Measurements from ENCODE around the gene NSMF. TPM values are rescaled to one million over a fixed set of nuclear protein-coding genes. Genes with fewer than 3 reads are reported as not detected.

Gene NSMF
- total RNA-seq, 2 donors from 2014 or later: 58.9 to 66.0 TPM

GRCh38 chr9:137461663-137462395, 2.7 kb upstream of the NSMF start:
- Histone ChIP-seq H3K4me1 (ENCODE audit: control insufficient read depth, insufficient read depth, low read length) (no peaks in the 10 kb centered on the region), H3K36me3 (ENCODE audit: control insufficient read depth, insufficient read depth, low read length) (peaks cover 5% of the 10 kb centered on the region), H3K27ac (ENCODE audit: low read depth, low read length) (no peak overlapping the region), H3K27me3 (ENCODE audit: control insufficient read depth, insufficient read depth, low read length, poor library complexity, severe bottlenecking) (no peaks in the 10 kb centered on the region), H3K9me3 (ENCODE audit: control insufficient read depth, low read length) (no peaks in the 10 kb centered on the region), H3K4me3 (ENCODE audit: low read length) (no peak overlapping the region), H3K9ac (ENCODE audit: extremely low read depth, low read length, poor library complexity, severe bottlenecking) (no peak overlapping the region)
- Mint-ChIP-seq H3K4me1 (no peaks in the 10 kb centered on the region), H3K27ac (no peak overlapping the region), H3K4me3 (no peak overlapping the region), H3K36me3 (ENCODE audit: low read depth) (peaks cover 1% of the 10 kb centered on the region), H3K27me3 (ENCODE audit: insufficient read depth) (peaks cover 34% of the 10 kb centered on the region), H3K9me3 (no peaks in the 10 kb centered on the region)
- DNase-seq: peak; percentile 97
- TF ChIP-seq CTCF (conservative IDR thresholded peaks at IDR 0.05): peak; percentile 55
- WGBS, 2 experiments (ENCODE audit: insufficient coverage in 1 of 2, insufficient read length in 1 of 2): 44 to 55% methylated on average over 26 to 52 of the region's 52 CpGs

GRCh38 chr9:137461316-137461662, 2.2 kb upstream of the NSMF start:
- H3K9ac ChIP-seq (ENCODE audit: extremely low read depth, low read length, poor library complexity, severe bottlenecking): no peak overlapping the region
- H3K36me3 ChIP-seq (ENCODE audit: control insufficient read depth, insufficient read depth, low read length): peaks cover 7% of the 10 kb centered on the region
- Mint-ChIP-seq H3K4me1 (no peaks in the 10 kb centered on the region), H3K27ac (no peak overlapping the region), H3K4me3 (no peak overlapping the region), H3K9me3 (no peaks in the 10 kb centered on the region), H3K27me3 (ENCODE audit: insufficient read depth) (peaks cover 34% of the 10 kb centered on the region), H3K36me3 (ENCODE audit: low read depth) (peaks cover 5% of the 10 kb centered on the region)
- no peaks in the 10 kb centered on the region for H3K27me3 ChIP-seq (ENCODE audit: control insufficient read depth, insufficient read depth, low read length, poor library complexity, severe bottlenecking)
- no peak overlapping the region for H3K27ac ChIP-seq (ENCODE audit: low read depth, low read length)
- no peak overlapping the region for H3K4me3 ChIP-seq (ENCODE audit: low read length)
- DNase-seq: no peak
- H3K9me3 ChIP-seq (ENCODE audit: control insufficient read depth, low read length): no peaks in the 10 kb centered on the region
- WGBS, 2 experiments (ENCODE audit: insufficient coverage in 1 of 2, insufficient read length in 1 of 2): 94 to 100% methylated on average over 6 to 21 of the region's 21 CpGs
- H3K4me1 ChIP-seq (ENCODE audit: control insufficient read depth, insufficient read depth, low read length): no peaks in the 10 kb centered on the region
- no peak for TF ChIP-seq CTCF (conservative IDR thresholded peaks at IDR 0.05)

- Histone ChIP-seq H3K9ac (ENCODE audit: extremely low read depth, low read length, poor library complexity, severe bottlenecking) (no peak overlapping the region), H3K27ac (ENCODE audit: low read depth, low read length) (no peak overlapping the region), H3K9me3 (ENCODE audit: control insufficient read depth, low read length) (no peaks in the 10 kb centered on the region), H3K27me3 (ENCODE audit: control insufficient read depth, insufficient read depth, low read length, poor library complexity, severe bottlenecking) (no peaks in the 10 kb centered on the region), H3K4me3 (ENCODE audit: low read length) (no peak overlapping the region), H3K4me1 (ENCODE audit: control insufficient read depth, insufficient read depth, low read length) (no peaks in the 10 kb centered on the region), H3K36me3 (ENCODE audit: control insufficient read depth, insufficient read depth, low read length) (peaks cover 9% of the 10 kb centered on the region)
- H3K4me3 Mint-ChIP-seq: no peak overlapping the region
- TF ChIP-seq CTCF (conservative IDR thresholded peaks at IDR 0.05): no peak
- WGBS, 2 experiments (ENCODE audit: insufficient coverage in 1 of 2, insufficient read length in 1 of 2): 92 to 99% methylated on average over 20 to 31 of the region's 31 CpGs
- H3K4me1 Mint-ChIP-seq: peaks cover 1% of the 10 kb centered on the region
- peaks cover 33% of the 10 kb centered on the region for H3K27me3 Mint-ChIP-seq (ENCODE audit: insufficient read depth)
- H3K27ac Mint-ChIP-seq: no peak overlapping the region
- peaks cover 10% of the 10 kb centered on the region for H3K36me3 Mint-ChIP-seq (ENCODE audit: low read depth)
- no peak for DNase-seq
- H3K9me3 Mint-ChIP-seq: no peaks in the 10 kb centered on the region
Measured at GRCh38 chr9:137460363-137461315, 1.5 kb upstream of the NSMF start.
